HG02623 (cell line): ENCODE measurements around the gene GPR85.
"Not testable (repeated sequence)": the region's sequence is repeated elsewhere in the genome, so short reads cannot be mapped to it uniquely, and the experiment has no call there.

Experiments
- ATAC-seq: cut with Tn5 transposase; IDR thresholded peaks from one replicate; pipeline ENCODE4 v1.9.1; 2021; ENCODE audit warnings: moderate library complexity; ENCODE audit not compliant: unreplicated experiment

GPR85 gene

GRCh38 chr7:113084496-113085172 is 2.0 kb downstream of the GPR85 start:
- no peak for ATAC-seq

DNA sequence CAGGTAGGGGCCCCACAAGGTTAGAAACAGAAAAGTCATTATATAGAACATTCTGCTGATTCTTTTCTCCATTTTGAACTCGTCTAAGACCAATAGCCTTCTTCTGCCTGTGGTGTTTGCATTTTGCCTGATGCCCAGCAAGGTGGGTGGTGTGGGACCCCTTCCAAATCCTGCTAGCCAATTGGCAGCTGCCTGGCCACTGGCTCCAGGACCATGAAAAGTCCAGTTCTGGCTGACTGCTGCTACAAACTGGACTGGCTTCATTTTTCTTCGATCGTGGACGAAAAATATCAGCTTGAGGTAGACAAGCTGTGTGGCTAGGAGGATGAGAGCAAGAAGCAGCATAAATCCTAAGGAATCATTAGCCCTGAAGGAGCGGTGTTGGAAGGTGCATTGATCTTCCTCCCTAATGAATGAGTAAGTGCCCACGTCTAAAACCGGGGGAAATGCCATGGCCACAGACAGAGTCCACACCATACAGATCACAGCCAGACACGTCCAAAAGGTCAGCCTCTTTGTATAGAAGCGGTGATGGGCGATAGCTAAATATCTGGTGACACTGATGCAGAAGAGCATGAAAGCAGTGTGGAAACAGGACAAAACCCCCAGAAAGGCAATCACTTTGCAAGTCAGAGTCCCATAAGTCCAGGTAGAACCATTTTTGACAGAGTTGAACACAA is 2.7 kb downstream of the GPR85 start:
- ATAC-seq, result no peak

GRCh38 chr7:113083132-113083815 is 3.4 kb downstream of the GPR85 start:
- no peak for ATAC-seq

DNA sequence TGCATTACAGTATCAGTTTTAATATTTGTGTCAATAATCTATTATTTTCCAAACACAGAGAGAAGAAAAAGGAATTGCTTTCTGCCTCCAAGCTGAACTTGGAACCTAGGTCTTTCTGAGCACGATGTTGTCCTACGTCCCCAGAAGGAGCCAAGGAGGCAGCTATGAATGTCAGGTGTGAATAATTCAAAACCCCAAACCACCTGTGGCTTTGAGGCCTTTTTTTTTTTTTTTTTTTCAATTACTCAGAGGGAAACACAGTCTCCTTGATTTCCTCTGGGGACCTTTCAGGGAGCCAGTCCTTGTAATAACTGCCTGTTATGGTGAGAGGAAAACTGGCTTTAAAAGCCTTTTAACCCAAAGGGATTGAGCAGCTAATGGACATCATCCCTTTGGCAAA is 8.3 kb downstream of the GPR85 start:
- ATAC-seq, result no peak

GRCh38 chr7:113076703-113077102 is 9.9 kb downstream of the GPR85 start:
- ATAC-seq, result no peak

DNA sequence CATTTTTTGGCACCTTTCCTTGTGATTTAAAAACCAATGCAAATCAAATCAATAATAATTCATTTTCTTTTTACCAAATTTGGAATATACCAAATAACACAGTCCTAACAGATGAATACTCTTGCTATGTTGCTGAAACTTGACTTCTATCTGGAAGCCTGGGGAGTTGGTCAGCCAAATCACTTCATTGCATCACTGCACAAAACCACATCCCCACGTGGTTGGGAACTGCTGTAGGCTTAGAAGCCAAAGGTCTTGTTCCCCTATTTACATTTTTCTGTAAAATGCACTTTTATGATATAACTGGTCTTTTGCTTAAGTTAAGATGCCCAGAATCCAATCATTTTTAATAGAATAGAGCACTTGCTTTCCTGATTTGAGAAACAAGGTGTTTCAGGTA is 15.2 kb downstream of the GPR85 start:
- ATAC-seq, result peak; percentile 73

- no peak for ATAC-seq
These were observed 24.1 kb downstream of the GPR85 start for GRCh38 chr7:113062499-113062898.

DNA sequence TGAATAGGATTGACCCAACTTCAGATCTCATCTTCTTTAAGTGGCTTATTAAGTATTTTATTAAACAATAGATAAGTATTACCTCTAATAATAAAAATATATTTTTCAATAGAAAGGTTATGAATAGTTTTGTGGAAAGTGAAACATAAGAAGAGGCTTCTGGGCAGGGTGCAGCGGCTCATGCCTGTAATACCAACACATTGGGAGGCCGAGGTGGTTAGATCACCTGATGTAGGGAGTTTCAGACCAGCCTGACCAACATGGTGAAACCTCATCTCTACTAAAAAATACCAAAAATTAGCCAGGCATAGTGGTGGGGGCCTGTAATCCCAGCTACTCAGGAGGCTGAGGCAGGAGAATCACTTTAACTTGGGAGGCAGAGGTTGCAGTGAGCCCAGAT is 26.5 kb downstream of the GPR85 start:
- no peak for ATAC-seq

GRCh38 chr7:113054938-113055337 is 31.7 kb downstream of the GPR85 start:
- no peak for ATAC-seq

DNA sequence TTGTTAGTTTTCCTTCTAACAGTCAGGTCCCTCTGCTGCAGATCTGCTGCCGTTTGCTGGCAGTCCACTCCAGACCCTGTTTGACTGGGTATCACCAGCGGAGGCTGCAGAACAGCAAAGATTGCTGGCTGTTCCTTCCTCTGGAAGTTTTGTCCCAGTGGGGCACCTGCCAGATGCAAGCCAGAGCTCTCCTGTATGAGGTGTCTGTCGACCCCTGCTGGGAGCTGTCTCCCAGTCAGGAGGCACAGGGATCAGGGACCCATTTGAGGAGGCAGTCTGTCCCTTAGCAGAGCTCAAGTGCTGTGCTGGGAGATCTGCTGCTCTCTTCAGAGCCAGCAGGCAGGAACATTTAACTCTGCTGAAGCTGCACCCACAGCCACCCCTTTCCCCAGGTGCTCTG is 32.4 kb downstream of the GPR85 start:
- ATAC-seq, result not testable (repeated sequence)

- ATAC-seq, result not testable (repeated sequence)
These were observed 37.4 kb downstream of the GPR85 start for GRCh38 chr7:113049221-113049620.

DNA sequence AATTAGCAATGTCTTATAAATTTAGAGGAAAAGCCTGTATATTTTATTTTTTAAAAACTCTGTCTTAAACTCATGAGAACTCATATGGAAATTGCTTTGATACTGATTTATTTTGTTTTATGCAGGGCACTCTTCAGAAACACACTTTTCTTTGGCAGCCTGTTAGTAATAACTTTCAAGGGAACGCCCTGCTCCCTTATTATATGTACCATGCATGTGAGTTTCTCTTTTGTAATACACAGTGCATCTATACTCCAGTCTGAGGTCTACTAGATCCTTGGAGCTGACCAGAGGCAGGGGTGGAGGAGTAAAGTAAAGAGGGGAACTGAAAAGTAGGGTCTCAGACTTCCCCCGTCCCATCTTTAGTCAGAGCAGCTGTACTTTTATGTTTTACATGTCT is 40.2 kb downstream of the GPR85 start:
- ATAC-seq, result no peak

DNA sequence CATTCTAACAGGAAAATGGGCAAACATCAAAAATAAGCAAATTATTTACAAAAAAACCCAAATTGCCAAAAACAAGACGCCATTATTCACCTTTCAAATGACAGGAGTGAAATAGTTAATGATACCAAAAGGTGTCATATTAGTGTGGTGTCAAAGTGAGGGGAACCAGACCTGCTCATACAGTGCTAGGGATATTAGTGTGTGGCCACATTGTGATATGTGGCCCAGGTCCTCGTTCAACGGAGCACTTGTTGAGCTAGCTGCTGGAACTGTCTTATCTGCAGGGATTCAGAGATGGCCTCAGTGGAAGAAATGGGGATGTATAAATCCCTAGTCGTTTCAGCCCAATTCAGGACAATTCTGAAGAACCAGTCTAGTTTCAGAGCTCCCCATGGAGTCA is 41.2 kb downstream of the GPR85 start:
- ATAC-seq, result no peak

- no peak for ATAC-seq
These were observed 42.2 kb downstream of the GPR85 start for GRCh38 chr7:113044394-113044793.

- no peak for ATAC-seq
These were observed 45.8 kb downstream of the GPR85 start for GRCh38 chr7:113040849-113041248.

DNA sequence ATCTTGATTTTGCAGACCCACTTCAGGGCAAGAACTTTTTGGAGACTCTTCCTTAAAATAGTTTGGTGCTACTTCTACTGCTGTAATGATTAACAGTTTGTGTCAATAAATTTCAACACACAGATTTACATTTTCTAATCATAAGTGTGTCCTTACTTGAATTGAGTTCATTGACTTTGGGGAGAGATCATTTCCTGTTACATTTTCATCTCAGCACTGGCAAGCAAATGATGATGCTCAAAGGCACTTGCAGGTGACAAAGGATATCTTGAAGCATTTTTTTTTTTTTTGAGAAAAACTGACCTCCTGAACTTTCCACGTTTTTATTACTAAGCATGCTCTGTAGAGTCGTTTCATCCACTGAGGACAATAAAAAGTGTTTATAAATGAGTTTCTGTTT is 52.7 kb downstream of the GPR85 start:
- ATAC-seq, result no peak
